Endodermal cell (in vitro differentiated cells): ENCODE data around the gene RASL10A. TPM values are rescaled to one million over a fixed set of nuclear protein-coding genes. Genes with fewer than 3 reads are reported as not detected.

Experiments used
- DNase-seq: peaks from one replicate; pipeline ENCODE4 v3.0.0-alpha.2; 2017
- H3K27ac ChIP-seq: 2 replicates; pipeline ENCODE4 v1.5.1; 2013; ENCODE audit warnings: mild to moderate bottlenecking, low read depth, low read length, moderate library complexity
- H3K27me3 ChIP-seq: 2 replicates; pipeline ENCODE4 v1.6.1; 2013; ENCODE audit warnings: mild to moderate bottlenecking, low read length, moderate library complexity; ENCODE audit not compliant: insufficient read depth, control insufficient read depth, poor library complexity, severe bottlenecking
- H3K36me3 ChIP-seq: 2 replicates; pipeline ENCODE4 v1.7.0; 2013; ENCODE audit warnings: mild to moderate bottlenecking, low read length, moderate library complexity; ENCODE audit not compliant: control insufficient read depth, insufficient read depth
- H3K4me1 ChIP-seq: one replicate; pipeline ENCODE4 v1.7.0; 2013; ENCODE audit warnings: low read length; ENCODE audit not compliant: control insufficient read depth, insufficient read depth
- H3K4me3 ChIP-seq: 2 replicates; pipeline ENCODE4 v1.5.1; 2013; ENCODE audit warnings: mild to moderate bottlenecking, low read length, moderate library complexity
- H3K9ac ChIP-seq: 2 replicates; pipeline ENCODE4 v1.6.1; 2013; ENCODE audit warnings: mild to moderate bottlenecking, low read length, moderate library complexity; ENCODE audit not compliant: poor library complexity, severe bottlenecking; ENCODE audit errors: extremely low read depth
- H3K9me3 ChIP-seq: 2 replicates; pipeline ENCODE4 v1.6.1; 2013; ENCODE audit warnings: mild to moderate bottlenecking, low read length, moderate library complexity; ENCODE audit not compliant: control insufficient read depth
- H3K27ac Mint-ChIP-seq: 2 replicates; pipeline ENCODE4 v1.8.0; 2020; ENCODE audit warnings: mixed read lengths
- H3K27me3 Mint-ChIP-seq: 2 replicates; pipeline ENCODE4 v1.8.0; 2021; ENCODE audit warnings: mild to moderate bottlenecking, mixed read lengths; ENCODE audit not compliant: insufficient read depth
- H3K36me3 Mint-ChIP-seq: 2 replicates; pipeline ENCODE4 v1.8.0; 2020; ENCODE audit warnings: low read depth, mixed read lengths
- H3K4me1 Mint-ChIP-seq: 2 replicates; pipeline ENCODE4 v1.8.0; 2020; ENCODE audit warnings: mixed read lengths
- H3K4me3 Mint-ChIP-seq: 2 replicates; pipeline ENCODE4 v1.8.0; 2020; ENCODE audit warnings: mild to moderate bottlenecking, moderate library complexity, mixed read lengths
- H3K9me3 Mint-ChIP-seq: 2 replicates; pipeline ENCODE4 v1.8.0; 2020; ENCODE audit warnings: mild to moderate bottlenecking, mixed read lengths
- WGBS, 2 experiments: methylation state at CpG; one replicate each; pipeline versions ENCODE4 v1.1.5 to v1.1.7; 2013; ENCODE audit warnings: missing lambda C conversion rate in 2 of 2, mixed read lengths in 1 of 2; ENCODE audit not compliant: insufficient coverage in 1 of 2, insufficient read length in 1 of 2; 5-methylcytosine and 5-hydroxymethylcytosine counted together
- total RNA-seq, 2 donors: library from RNA; stranded (reverse); fragmentation: NEBNext Ultra II Directional in 1 of 2; extraction: Animal tissue kit (Norgen Biotek cat#: 25700) in 1 of 2; gene quantifications; 2 replicates in 1 of 2; 3 replicates in 1 of 2; pipeline ENCODE4 v1.2.1, GENCODE V29; 2021
- TF ChIP-seq, protein P1 (sequence below): fragments of 200-600 bp; sonication (generic); conservative IDR thresholded peaks from 2 replicates; pipeline ENCODE4 v1.5.0; 2021; ENCODE audit warnings: antibody characterized with exemption, mild to moderate bottlenecking

RASL10A gene
- total RNA-seq, 2 donors from 2014 or later, result 1.3 TPM

DNA sequence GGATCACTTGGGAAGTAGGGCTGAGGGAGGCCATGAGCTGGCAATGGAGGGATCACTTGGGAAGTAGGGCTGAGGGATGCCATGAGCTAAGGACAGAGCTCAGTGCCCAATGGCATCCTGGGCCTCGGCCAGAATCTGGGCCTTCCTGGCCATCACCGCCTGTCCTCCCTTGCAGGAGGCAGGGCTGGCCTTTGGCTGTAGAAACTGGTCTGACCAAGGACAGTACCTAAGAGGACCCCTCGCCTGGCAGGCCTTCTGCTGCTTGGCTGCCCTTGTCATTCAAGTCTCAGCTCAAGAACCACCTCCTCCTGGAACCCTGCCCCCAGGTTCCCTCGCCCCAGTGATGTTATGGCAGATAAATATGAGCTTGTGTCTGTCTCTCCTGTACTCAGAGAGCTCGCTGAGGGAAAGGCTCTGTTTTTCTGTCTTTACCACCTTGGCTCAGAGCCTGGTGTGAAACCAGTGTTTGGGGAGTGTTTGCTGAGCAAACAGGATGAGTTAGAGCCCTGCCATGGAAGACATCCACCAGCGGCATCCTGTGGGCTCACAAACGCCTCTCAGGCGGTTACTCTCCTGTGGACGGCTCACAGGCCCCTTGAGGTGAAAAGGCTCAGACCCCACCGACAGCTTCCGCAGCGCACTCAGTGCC, 19.3 kb upstream of the RASL10A start:
- Histone ChIP-seq H3K27me3 (no peaks in the 10 kb centered on the region), H3K36me3 (peaks cover 70% of the 10 kb centered on the region), H3K9me3 (no peaks in the 10 kb centered on the region), H3K9ac (no peak overlapping the region), H3K4me1 (no peaks in the 10 kb centered on the region), H3K4me3 (no peak overlapping the region), H3K27ac (no peak overlapping the region)
- H3K4me3 Mint-ChIP-seq, result no peak overlapping the region
- no peaks in the 10 kb centered on the region for H3K9me3 Mint-ChIP-seq
- H3K4me1 Mint-ChIP-seq, result peaks cover 11% of the 10 kb centered on the region
- H3K27ac Mint-ChIP-seq, result no peak overlapping the region
- WGBS, 2 experiments, result 93 to 94% methylated on average over 7 to 12 of the region's 12 CpGs
- DNase-seq, result no peak
- TF ChIP-seq, protein P1, sequence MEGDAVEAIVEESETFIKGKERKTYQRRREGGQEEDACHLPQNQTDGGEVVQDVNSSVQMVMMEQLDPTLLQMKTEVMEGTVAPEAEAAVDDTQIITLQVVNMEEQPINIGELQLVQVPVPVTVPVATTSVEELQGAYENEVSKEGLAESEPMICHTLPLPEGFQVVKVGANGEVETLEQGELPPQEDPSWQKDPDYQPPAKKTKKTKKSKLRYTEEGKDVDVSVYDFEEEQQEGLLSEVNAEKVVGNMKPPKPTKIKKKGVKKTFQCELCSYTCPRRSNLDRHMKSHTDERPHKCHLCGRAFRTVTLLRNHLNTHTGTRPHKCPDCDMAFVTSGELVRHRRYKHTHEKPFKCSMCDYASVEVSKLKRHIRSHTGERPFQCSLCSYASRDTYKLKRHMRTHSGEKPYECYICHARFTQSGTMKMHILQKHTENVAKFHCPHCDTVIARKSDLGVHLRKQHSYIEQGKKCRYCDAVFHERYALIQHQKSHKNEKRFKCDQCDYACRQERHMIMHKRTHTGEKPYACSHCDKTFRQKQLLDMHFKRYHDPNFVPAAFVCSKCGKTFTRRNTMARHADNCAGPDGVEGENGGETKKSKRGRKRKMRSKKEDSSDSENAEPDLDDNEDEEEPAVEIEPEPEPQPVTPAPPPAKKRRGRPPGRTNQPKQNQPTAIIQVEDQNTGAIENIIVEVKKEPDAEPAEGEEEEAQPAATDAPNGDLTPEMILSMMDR, result no peak
- H3K27me3 Mint-ChIP-seq, result no peaks in the 10 kb centered on the region
- peaks cover 45% of the 10 kb centered on the region for H3K36me3 Mint-ChIP-seq

DNA sequence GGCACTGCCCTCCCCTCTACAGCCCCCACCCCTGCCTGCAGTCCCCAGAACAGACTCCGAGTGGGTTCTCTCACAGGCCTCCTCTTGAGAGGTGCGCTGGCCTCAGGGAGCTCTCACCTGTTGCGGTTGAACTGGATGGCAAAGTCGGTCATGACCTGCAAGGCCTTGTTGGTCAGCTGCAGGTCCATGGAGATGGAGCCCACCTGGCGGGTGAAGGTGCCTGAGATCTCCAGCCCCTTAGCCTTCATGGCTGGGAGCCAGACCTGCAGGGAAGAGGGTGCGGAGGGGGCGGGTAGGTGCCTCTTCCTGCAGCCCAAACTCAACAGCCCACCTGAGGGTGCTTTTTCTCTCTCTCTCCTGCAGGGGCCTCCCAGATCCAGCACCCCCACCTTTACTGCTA, 18.7 kb upstream of the RASL10A start:
- Histone ChIP-seq H3K9ac (no peak overlapping the region), H3K4me3 (no peak overlapping the region), H3K9me3 (no peaks in the 10 kb centered on the region), H3K27me3 (no peaks in the 10 kb centered on the region), H3K27ac (no peak overlapping the region), H3K4me1 (no peaks in the 10 kb centered on the region), H3K36me3 (peaks cover 66% of the 10 kb centered on the region)
- 90 to 97% methylated on average over 3 to 6 of the region's 7 CpGs for WGBS, 2 experiments
- H3K4me3 Mint-ChIP-seq, result no peak overlapping the region
- no peak overlapping the region for H3K27ac Mint-ChIP-seq
- H3K27me3 Mint-ChIP-seq, result no peaks in the 10 kb centered on the region
- no peak for DNase-seq
- peaks cover 51% of the 10 kb centered on the region for H3K36me3 Mint-ChIP-seq
- peaks cover 11% of the 10 kb centered on the region for H3K4me1 Mint-ChIP-seq
- H3K9me3 Mint-ChIP-seq, result no peaks in the 10 kb centered on the region
- TF ChIP-seq, protein P1, result no peak

DNA sequence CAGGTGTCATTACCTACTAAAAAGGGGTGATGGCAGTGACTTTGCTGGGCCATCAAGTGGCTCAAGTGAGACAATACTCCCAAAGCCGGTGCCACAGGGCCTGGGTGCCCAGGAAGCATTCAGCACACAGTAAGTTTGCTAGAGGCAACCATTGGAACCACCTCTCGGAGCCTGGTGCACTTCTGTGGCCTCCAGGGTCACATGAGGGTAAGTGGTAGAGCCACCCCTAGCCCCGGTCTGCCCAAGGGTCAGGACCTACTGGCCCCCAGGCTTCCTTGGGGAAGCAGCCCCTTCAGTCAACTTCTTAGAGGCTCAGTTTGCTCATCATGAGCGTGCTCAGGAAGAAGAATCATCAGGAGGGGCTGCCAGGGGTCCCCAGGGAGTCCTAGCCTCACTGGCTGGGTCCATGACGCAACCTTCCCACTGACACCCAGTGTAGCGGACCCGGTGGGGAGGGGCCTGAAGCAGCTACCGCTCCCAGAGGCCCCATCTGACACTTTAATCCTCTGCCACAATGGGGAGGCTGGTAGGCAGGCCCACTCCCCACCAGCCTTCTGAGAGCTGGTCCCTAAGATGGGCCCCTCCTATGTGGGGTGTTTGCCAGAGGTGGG, 17.5 kb upstream of the RASL10A start:
- H3K9me3 Mint-ChIP-seq, result no peaks in the 10 kb centered on the region
- no peaks in the 10 kb centered on the region for H3K9me3 ChIP-seq
- no peaks in the 10 kb centered on the region for H3K27me3 ChIP-seq
- no peaks in the 10 kb centered on the region for H3K4me1 ChIP-seq
- peaks cover 43% of the 10 kb centered on the region for H3K36me3 Mint-ChIP-seq
- H3K4me3 ChIP-seq, result no peak overlapping the region
- H3K27ac Mint-ChIP-seq, result no peak overlapping the region
- peaks cover 63% of the 10 kb centered on the region for H3K36me3 ChIP-seq
- no peak for DNase-seq
- H3K9ac ChIP-seq, result no peak overlapping the region
- H3K27ac ChIP-seq, result no peak overlapping the region
- peaks cover 11% of the 10 kb centered on the region for H3K4me1 Mint-ChIP-seq
- TF ChIP-seq, protein P1, result no peak
- H3K27me3 Mint-ChIP-seq, result no peaks in the 10 kb centered on the region
- no peak overlapping the region for H3K4me3 Mint-ChIP-seq
- WGBS, 2 experiments, result 94 to 96% methylated on average over 4 to 8 of the region's 8 CpGs
